ENCODE results near the gene MBOAT7. TPM values are rescaled to one million over a fixed set of nuclear protein-coding genes. Genes with fewer than 3 reads are reported as not detected.
A peak's percentile ranks its signal among the peaks of the same experiment; 100 is the strongest.
"Not testable (repeated sequence)": the region's sequence is repeated elsewhere in the genome, so short reads cannot be mapped to it uniquely, and the experiment has no call there.

The MBOAT7 gene
- total and polyA plus RNA-seq, 4 donors: 10.3 to 31.5 (median 15.0) TPM

DNA sequence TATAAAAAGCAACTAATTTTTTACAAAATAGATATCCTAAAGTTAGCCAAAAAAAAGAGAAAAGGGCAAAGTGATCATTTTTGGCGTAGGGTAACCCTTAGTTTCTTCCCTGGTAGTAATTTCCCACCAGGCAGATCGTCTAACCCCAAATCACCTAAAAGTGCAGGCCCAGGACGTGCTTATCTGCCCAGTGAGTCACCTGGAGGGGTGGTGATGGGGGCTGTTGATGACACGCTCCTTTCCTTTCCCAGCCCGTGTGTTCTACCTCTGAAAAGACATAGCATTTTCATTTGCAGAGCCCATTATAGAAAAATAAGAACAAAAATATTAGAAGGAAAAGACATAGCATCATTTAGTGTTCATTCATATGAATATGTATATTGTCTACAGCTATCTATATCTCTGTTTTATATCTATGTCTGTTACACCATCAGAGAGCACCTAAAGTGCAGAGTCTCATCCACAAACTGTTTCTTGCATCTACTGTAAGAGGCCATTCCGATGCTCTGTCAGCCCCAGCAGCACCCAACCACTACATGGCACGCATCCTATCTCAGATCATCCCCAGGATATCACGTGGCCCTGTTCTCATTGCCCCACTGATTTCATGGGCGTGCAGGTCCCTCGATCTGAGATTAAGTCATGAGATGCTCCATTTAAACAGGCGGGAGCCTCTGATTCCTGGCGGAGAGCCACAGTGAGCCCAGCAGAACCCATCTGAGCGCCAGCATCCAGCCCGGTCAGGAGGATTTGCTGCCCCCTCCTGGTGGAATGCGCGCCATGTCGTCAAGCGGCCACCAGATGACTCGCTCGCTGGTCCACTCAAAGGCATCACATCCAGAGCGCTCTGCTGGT is 41.9 kb upstream of the MBOAT7 start:
- Histone ChIP-seq H3K36me3 (ENCODE audit: control insufficient read depth in 4 of 4, insufficient read depth in 3 of 4, low read depth in 1 of 4, low read length in 3 of 4) (no peaks in the 10 kb centered on the region), H3K27me3 (ENCODE audit: control insufficient read depth in 4 of 4, insufficient read depth in 4 of 4, low read length in 3 of 4) (peaks cover 0 to 3% (median 0%) of the 10 kb centered on the region in 4 donors), H3K9ac (ENCODE audit: low read depth in 1 of 2, low read length in 2 of 2) (no peak overlapping the region), H3K4me3 (ENCODE audit: low read depth in 1 of 3, low read length in 3 of 3) (no peak overlapping the region), H3K27ac (ENCODE audit: low read depth in 1 of 2, low read length in 2 of 2) (no peak overlapping the region), H3K4me1 (ENCODE audit: control insufficient read depth in 4 of 4, insufficient read depth in 4 of 4, low read length in 3 of 4) (no peaks in the 10 kb centered on the region), H3K9me3 (ENCODE audit: control insufficient read depth in 4 of 4, low read length in 3 of 4) (no peaks in the 10 kb centered on the region)
- TF ChIP-seq RAD21 (IDR thresholded peaks at IDR 0.05): peak; percentile 97 to 99
- TF ChIP-seq, protein P1, sequence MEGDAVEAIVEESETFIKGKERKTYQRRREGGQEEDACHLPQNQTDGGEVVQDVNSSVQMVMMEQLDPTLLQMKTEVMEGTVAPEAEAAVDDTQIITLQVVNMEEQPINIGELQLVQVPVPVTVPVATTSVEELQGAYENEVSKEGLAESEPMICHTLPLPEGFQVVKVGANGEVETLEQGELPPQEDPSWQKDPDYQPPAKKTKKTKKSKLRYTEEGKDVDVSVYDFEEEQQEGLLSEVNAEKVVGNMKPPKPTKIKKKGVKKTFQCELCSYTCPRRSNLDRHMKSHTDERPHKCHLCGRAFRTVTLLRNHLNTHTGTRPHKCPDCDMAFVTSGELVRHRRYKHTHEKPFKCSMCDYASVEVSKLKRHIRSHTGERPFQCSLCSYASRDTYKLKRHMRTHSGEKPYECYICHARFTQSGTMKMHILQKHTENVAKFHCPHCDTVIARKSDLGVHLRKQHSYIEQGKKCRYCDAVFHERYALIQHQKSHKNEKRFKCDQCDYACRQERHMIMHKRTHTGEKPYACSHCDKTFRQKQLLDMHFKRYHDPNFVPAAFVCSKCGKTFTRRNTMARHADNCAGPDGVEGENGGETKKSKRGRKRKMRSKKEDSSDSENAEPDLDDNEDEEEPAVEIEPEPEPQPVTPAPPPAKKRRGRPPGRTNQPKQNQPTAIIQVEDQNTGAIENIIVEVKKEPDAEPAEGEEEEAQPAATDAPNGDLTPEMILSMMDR (IDR thresholded peaks at IDR 0.05; ENCODE audit: low read depth, low read length, missing input control): peak; percentile 98
- TF ChIP-seq, protein P2, sequence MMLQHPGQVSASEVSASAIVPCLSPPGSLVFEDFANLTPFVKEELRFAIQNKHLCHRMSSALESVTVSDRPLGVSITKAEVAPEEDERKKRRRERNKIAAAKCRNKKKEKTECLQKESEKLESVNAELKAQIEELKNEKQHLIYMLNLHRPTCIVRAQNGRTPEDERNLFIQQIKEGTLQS (IDR thresholded peaks at IDR 0.05): no peak
- WGBS: 19% methylated on average over 21 of the region's 21 CpGs
- peak; percentile 93 for DNase-seq (ENCODE audit: low spot score)

DNA sequence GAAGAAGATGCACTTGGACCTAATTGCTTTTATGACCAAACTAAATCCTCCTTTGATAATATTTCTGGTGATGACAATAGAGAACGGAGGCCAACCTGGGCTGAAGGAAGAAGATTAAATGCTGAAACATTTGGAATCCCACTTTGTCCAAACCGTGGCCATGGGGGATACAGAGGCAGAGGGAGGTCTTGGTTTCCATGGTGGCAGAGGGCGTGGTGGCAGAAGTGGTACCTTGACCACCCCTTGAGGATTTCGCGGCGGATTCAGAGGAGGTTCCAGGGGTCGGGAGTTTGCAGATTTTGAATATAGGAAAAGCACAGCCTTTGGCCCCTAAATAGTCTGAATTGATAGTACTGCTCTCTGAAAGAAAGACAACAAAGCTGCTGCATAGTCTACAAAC is 40.7 kb upstream of the MBOAT7 start:
- H3K4me1 ChIP-seq (ENCODE audit: control insufficient read depth in 4 of 4, insufficient read depth in 4 of 4, low read length in 3 of 4): no peaks in the 10 kb centered on the region
- H3K4me3 ChIP-seq (ENCODE audit: low read depth in 1 of 3, low read length in 3 of 3): no peak overlapping the region
- no peak overlapping the region for H3K27ac ChIP-seq (ENCODE audit: low read depth in 1 of 2, low read length in 2 of 2)
- peaks cover 0 to 3% (median 0%) of the 10 kb centered on the region in 4 donors for H3K27me3 ChIP-seq (ENCODE audit: control insufficient read depth in 4 of 4, insufficient read depth in 4 of 4, low read length in 3 of 4)
- WGBS: 84% methylated on average over 7 of the region's 7 CpGs
- TF ChIP-seq, protein P1 (IDR thresholded peaks at IDR 0.05; ENCODE audit: low read depth, low read length, missing input control): no peak
- TF ChIP-seq YY1 (IDR thresholded peaks at IDR 0.05) (no peak), EGR1 (IDR thresholded peaks at IDR 0.05; ENCODE audit: low read depth in 2 of 2) (no peak)
- H3K9me3 ChIP-seq (ENCODE audit: control insufficient read depth in 4 of 4, low read length in 3 of 4): no peaks in the 10 kb centered on the region
- no peaks in the 10 kb centered on the region for H3K36me3 ChIP-seq (ENCODE audit: control insufficient read depth in 4 of 4, insufficient read depth in 3 of 4, low read depth in 1 of 4, low read length in 3 of 4)
- no peak for DNase-seq (ENCODE audit: low spot score)
- no peak overlapping the region for H3K9ac ChIP-seq (ENCODE audit: low read depth in 1 of 2, low read length in 2 of 2)

- TF ChIP-seq HNF4A (conservative IDR thresholded peaks at IDR 0.05): no peak
- TF ChIP-seq RXRA (IDR thresholded peaks at IDR 0.05): no peak
- TF ChIP-seq JUND (IDR thresholded peaks at IDR 0.05): no peak
- TF ChIP-seq, protein P3, sequence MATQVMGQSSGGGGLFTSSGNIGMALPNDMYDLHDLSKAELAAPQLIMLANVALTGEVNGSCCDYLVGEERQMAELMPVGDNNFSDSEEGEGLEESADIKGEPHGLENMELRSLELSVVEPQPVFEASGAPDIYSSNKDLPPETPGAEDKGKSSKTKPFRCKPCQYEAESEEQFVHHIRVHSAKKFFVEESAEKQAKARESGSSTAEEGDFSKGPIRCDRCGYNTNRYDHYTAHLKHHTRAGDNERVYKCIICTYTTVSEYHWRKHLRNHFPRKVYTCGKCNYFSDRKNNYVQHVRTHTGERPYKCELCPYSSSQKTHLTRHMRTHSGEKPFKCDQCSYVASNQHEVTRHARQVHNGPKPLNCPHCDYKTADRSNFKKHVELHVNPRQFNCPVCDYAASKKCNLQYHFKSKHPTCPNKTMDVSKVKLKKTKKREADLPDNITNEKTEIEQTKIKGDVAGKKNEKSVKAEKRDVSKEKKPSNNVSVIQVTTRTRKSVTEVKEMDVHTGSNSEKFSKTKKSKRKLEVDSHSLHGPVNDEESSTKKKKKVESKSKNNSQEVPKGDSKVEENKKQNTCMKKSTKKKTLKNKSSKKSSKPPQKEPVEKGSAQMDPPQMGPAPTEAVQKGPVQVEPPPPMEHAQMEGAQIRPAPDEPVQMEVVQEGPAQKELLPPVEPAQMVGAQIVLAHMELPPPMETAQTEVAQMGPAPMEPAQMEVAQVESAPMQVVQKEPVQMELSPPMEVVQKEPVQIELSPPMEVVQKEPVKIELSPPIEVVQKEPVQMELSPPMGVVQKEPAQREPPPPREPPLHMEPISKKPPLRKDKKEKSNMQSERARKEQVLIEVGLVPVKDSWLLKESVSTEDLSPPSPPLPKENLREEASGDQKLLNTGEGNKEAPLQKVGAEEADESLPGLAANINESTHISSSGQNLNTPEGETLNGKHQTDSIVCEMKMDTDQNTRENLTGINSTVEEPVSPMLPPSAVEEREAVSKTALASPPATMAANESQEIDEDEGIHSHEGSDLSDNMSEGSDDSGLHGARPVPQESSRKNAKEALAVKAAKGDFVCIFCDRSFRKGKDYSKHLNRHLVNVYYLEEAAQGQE (IDR thresholded peaks at IDR 0.05): no peak
- peaks cover 0 to 3% (median 0%) of the 10 kb centered on the region in 4 donors for H3K27me3 ChIP-seq (ENCODE audit: control insufficient read depth in 4 of 4, insufficient read depth in 4 of 4, low read length in 3 of 4)
- WGBS: 88% methylated on average over 8 of the region's 8 CpGs
Measured at GRCh38 chr19:54229146-54229545, 39.8 kb upstream of the MBOAT7 start.

GRCh38 chr19:54224619-54225018 is 35.2 kb upstream of the MBOAT7 start:
- H3K36me3 ChIP-seq (ENCODE audit: control insufficient read depth in 4 of 4, insufficient read depth in 3 of 4, low read depth in 1 of 4, low read length in 3 of 4); H3K4me1 ChIP-seq (ENCODE audit: control insufficient read depth in 4 of 4, insufficient read depth in 4 of 4, low read length in 3 of 4); H3K4me3 ChIP-seq (ENCODE audit: low read depth in 1 of 3, low read length in 3 of 3); H3K27me3 ChIP-seq (ENCODE audit: control insufficient read depth in 4 of 4, insufficient read depth in 4 of 4, low read length in 3 of 4); H3K27ac ChIP-seq (ENCODE audit: low read depth in 1 of 2, low read length in 2 of 2); H3K9me3 ChIP-seq (ENCODE audit: control insufficient read depth in 4 of 4, low read length in 3 of 4); DNase-seq (ENCODE audit: low spot score); H3K9ac ChIP-seq (ENCODE audit: low read depth in 1 of 2, low read length in 2 of 2): not testable (repeated sequence)
- 76% methylated on average over 10 of the region's 10 CpGs for whole genome bisulfite sequencing

More at GRCh38 chr19:54229146-54229545, 39.8 kb upstream of the MBOAT7 start:
- DNase-seq (ENCODE audit: low spot score): no peak
- Histone ChIP-seq H3K9ac (ENCODE audit: low read depth in 1 of 2, low read length in 2 of 2) (no peak overlapping the region), H3K9me3 (ENCODE audit: control insufficient read depth in 4 of 4, low read length in 3 of 4) (no peaks in the 10 kb centered on the region), H3K4me3 (ENCODE audit: low read depth in 1 of 3, low read length in 3 of 3) (no peak overlapping the region), H3K36me3 (ENCODE audit: control insufficient read depth in 4 of 4, insufficient read depth in 3 of 4, low read depth in 1 of 4, low read length in 3 of 4) (no peaks in the 10 kb centered on the region), H3K4me1 (ENCODE audit: control insufficient read depth in 4 of 4, insufficient read depth in 4 of 4, low read length in 3 of 4) (no peaks in the 10 kb centered on the region), H3K27ac (ENCODE audit: low read depth in 1 of 2, low read length in 2 of 2) (no peak overlapping the region)

- not testable (repeated sequence) for H3K4me1 ChIP-seq (ENCODE audit: control insufficient read depth in 4 of 4, insufficient read depth in 4 of 4, low read length in 3 of 4); H3K36me3 ChIP-seq (ENCODE audit: control insufficient read depth in 4 of 4, insufficient read depth in 3 of 4, low read depth in 1 of 4, low read length in 3 of 4); H3K27me3 ChIP-seq (ENCODE audit: control insufficient read depth in 4 of 4, insufficient read depth in 4 of 4, low read length in 3 of 4); H3K9ac ChIP-seq (ENCODE audit: low read depth in 1 of 2, low read length in 2 of 2); H3K4me3 ChIP-seq (ENCODE audit: low read depth in 1 of 3, low read length in 3 of 3); H3K27ac ChIP-seq (ENCODE audit: low read depth in 1 of 2, low read length in 2 of 2); H3K9me3 ChIP-seq (ENCODE audit: control insufficient read depth in 4 of 4, low read length in 3 of 4); DNase-seq (ENCODE audit: low spot score)
- 53% methylated on average over 5 of the region's 5 CpGs for WGBS
Measured at GRCh38 chr19:54223937-54224281, 34.5 kb upstream of the MBOAT7 start.
